Adrenal gland (tissue), 12 donors: ENCODE results near the gene PDE6D. TPM values are rescaled to one million over a fixed set of nuclear protein-coding genes. Genes with fewer than 3 reads are reported as not detected.

Source experiments
- DNase-seq, 7 donors: peaks; one replicate each; pipeline ENCODE4 v3.0.0-alpha.2; 2019 to 2020
- H3K27ac ChIP-seq, 5 donors: fragments of 200-600 bp; sonication (generic) in 4 of 5; 1 replicate in 3 of 5; 2 replicates in 2 of 5; pipeline versions ENCODE4 v1.5.1 to v1.8.0; 2016 to 2020; ENCODE audit warnings: mild to moderate bottlenecking in 1 of 5
- H3K27me3 ChIP-seq: fragments of 200-600 bp; 2 replicates; pipeline ENCODE4 v1.8.0; 2021
- H3K36me3 ChIP-seq, 2 donors: fragments of 200-600 bp; replicated peaks in 1 of 2; 1 replicate in 1 of 2; 2 replicates in 1 of 2; pipeline versions ENCODE4 v1.5.1 to v1.8.0; 2018 to 2022
- H3K4me1 ChIP-seq, 2 donors: fragments of 200-600 bp; replicated peaks in 1 of 2; 1 replicate in 1 of 2; 2 replicates in 1 of 2; pipeline versions ENCODE4 v1.5.1 to v1.8.0; 2018 to 2021
- H3K4me3 ChIP-seq, 4 donors: fragments of 200-600 bp; sonication (generic) in 3 of 4; one replicate each; pipeline ENCODE4 v1.5.1; 2016 to 2018
- H3K9me3 ChIP-seq, 3 donors: fragments of 200-600 bp; sonication (generic) in 1 of 3; replicated peaks in 1 of 3; 1 replicate in 2 of 3; 2 replicates in 1 of 3; pipeline versions ENCODE4 v1.5.1 to v1.8.0; 2016 to 2021
- CTCF ChIP-seq, 6 experiments: fragments of 450-650 bp in 4 of 6; fragments of 200-600 bp in 2 of 6; sonication (generic) in 1 of 6; IDR thresholded peaks; 1 replicate in 5 of 6; 2 replicates in 1 of 6; pipeline versions ENCODE4 v1.5.1 to v1.8.0; 2016 to 2021; ENCODE audit warnings: antibody characterized with exemption in 6 of 6, mild to moderate bottlenecking in 2 of 6, moderate library complexity in 1 of 6
- POLR2A ChIP-seq, 2 donors: fragments of 450-650 bp; IDR thresholded peaks; one replicate each; pipeline ENCODE4 v1.6.1; 2017; ENCODE audit warnings: antibody characterized with exemption in 2 of 2, mild to moderate bottlenecking in 2 of 2, moderate library complexity in 1 of 2
- WGBS, 4 donors: extraction: QIAGEN DNeasy Blood & Tissue Kit in 2 of 4; methylation state at CpG; one replicate each; pipeline versions ENCODE4 v1.1.5 to v1.1.7; 2013 to 2017; 5-methylcytosine and 5-hydroxymethylcytosine counted together
- intact Hi-C, 2 donors: fragments of 100-400 bp; cut with DNase I; formaldehyde crosslinking; loops; one replicate each; pipeline versions ENCODE4 v1.14.1 to v1.15.0; 2022 to 2023
- polyA plus RNA-seq, 3 donors: library from polyadenylated mRNA; stranded (reverse); fragments of 200-250 nt in 2 of 3; fragments of 350-450 nt in 1 of 3; fragmentation: Illumina TruSeq in 1 of 3; extraction: RNeasy Lipid Tissue Mini Kit (QIAGEN cat#74804) in 1 of 3; gene quantifications; one replicate each; pipeline ENCODE4 v1.2.3, GENCODE V29; 2013 to 2014
- total RNA-seq, 9 donors: library from RNA; depleted of rRNA in 4 of 9; stranded (reverse); fragments of >200 nt in 4 of 9; fragments of 120-200 nt in 1 of 9; fragmentation: NEBNext Ultra II Directional in 1 of 9; extraction: Animal tissue kit (Norgen Biotek cat#: 25700) in 1 of 9; gene quantifications; one replicate each; pipeline versions ENCODE4 v1.1.0 to v1.2.4, GENCODE V29; 2013 to 2023
- donor health status: healthy with polysubstance abuse.
- donor health status: Bipolar disorder and iron deficiency.
- donor health status: DM: yes; HTN: yes; CAD: no.
- donor health status: DM: no; HTN: no; CAD: no.
- donor health status: DM: no; HTN: no; CAD: no.
- donor health status: DM: yes; HTN: yes; CAD: no.

The PDE6D gene
- total and polyA plus RNA-seq, 12 donors, result 27.5 to 65.3 (median 42.9) TPM

GRCh38 chr2:231785822-231786176 lies 4.7 kb upstream of the PDE6D start:
- no peak for TF ChIP-seq POLR2A (IDR thresholded peaks at IDR 0.05)
- no peak for TF ChIP-seq CTCF (IDR thresholded peaks at IDR 0.05)
- peak overlapping the region in 3 of 5 donors; percentile 48 to 76 (median 72) for H3K27ac ChIP-seq
- peaks cover 49 to 65% of the 10 kb centered on the region in 2 donors for H3K4me1 ChIP-seq
- 27 to 42% (median 32%) methylated on average over 6 of the region's 6 CpGs for WGBS, 4 donors
- H3K9me3 ChIP-seq, result no peaks in the 10 kb centered on the region
- peak overlapping the region in 2 of 4 donors; percentile 74 to 98 for H3K4me3 ChIP-seq
- intact Hi-C loops, result no loop called here
- no peaks in the 10 kb centered on the region for H3K36me3 ChIP-seq
- H3K27me3 ChIP-seq, result no peaks in the 10 kb centered on the region
- no peak for DNase-seq

DNA sequence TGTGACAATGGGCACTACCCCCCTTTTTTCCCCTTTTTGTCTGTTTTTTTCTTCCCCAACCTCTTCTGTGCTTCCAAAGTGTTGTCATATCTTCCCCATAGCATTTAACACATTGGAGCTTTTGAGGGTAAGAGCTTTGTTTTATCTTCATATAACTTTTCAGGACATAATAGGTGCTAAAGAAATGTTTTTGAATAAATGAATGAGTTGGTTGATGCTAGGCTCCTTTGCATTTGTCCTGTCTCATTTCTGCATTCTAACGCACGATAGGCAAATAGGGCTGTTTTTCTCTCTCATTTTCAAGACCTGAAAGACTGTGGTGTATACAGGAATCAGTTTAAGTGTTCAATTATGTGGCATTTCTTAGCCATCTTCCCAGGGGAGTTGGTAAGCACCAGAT lies 4.3 kb upstream of the PDE6D start:
- DNase-seq, result no peak
- Histone ChIP-seq H3K27ac (peak overlapping the region in 1 of 5 donors; percentile 72), H3K36me3 (no peaks in the 10 kb centered on the region), H3K9me3 (no peaks in the 10 kb centered on the region), H3K27me3 (no peaks in the 10 kb centered on the region), H3K4me1 (peaks cover 49 to 66% of the 10 kb centered on the region in 2 donors), H3K4me3 (peak overlapping the region in 1 of 4 donors; percentile 98)
- WGBS, 4 donors, result 64 to 73% (median 71%) methylated on average over 2 of the region's 2 CpGs
- TF ChIP-seq CTCF (IDR thresholded peaks at IDR 0.05) (no peak), POLR2A (IDR thresholded peaks at IDR 0.05) (no peak)
- intact Hi-C loops, result no loop called here

GRCh38 chr2:231781798-231782726 lies 980 bp upstream of the PDE6D start:
- TF ChIP-seq CTCF (IDR thresholded peaks at IDR 0.05) (no peak), POLR2A (IDR thresholded peaks at IDR 0.05) (no peak)
- no peaks in the 10 kb centered on the region for H3K36me3 ChIP-seq
- intact Hi-C loops, result no loop called here
- H3K9me3 ChIP-seq, result no peaks in the 10 kb centered on the region
- peak overlapping the region; percentile 83 to 92 (median 89) for H3K4me3 ChIP-seq
- no peaks in the 10 kb centered on the region for H3K27me3 ChIP-seq
- peaks cover 33 to 53% of the 10 kb centered on the region in 2 donors for H3K4me1 ChIP-seq
- peak in 6 of 7 donors; percentile 44 to 71 (median 52) for DNase-seq
- peak overlapping the region; percentile 65 to 92 (median 77) for H3K27ac ChIP-seq
- WGBS, 4 donors, result 1% methylated on average over 12 of the region's 12 CpGs

- DNase-seq, result peak in 4 of 7 donors; percentile 19 to 35 (median 25)
- no peaks in the 10 kb centered on the region for H3K9me3 ChIP-seq
- intact Hi-C loops, result no loop called here
- peaks cover 20 to 42% of the 10 kb centered on the region in 2 donors for H3K4me1 ChIP-seq
- H3K27me3 ChIP-seq, result no peaks in the 10 kb centered on the region
- H3K36me3 ChIP-seq, result no peaks in the 10 kb centered on the region
- peak overlapping the region; percentile 83 to 92 (median 89) for H3K4me3 ChIP-seq
- peak overlapping the region in 3 of 5 donors; percentile 77 to 92 (median 84) for H3K27ac ChIP-seq
- 8 to 22% (median 10%) methylated on average over 22 to 51 of the region's 51 CpGs for WGBS, 4 donors
- TF ChIP-seq POLR2A (IDR thresholded peaks at IDR 0.05) (no peak), CTCF (IDR thresholded peaks at IDR 0.05) (no peak)
Observed at GRCh38 chr2:231780123-231780908, 766 bp downstream of the PDE6D start.
